ENCODE data around the gene PAX8. TPM values are rescaled to one million over a fixed set of nuclear protein-coding genes. Genes with fewer than 3 reads are reported as not detected.

The PAX8 gene
- total and polyA plus RNA-seq, 12 donors: 0.08 to 2.0 (median 0.41) TPM; not detected in 3

DNA sequence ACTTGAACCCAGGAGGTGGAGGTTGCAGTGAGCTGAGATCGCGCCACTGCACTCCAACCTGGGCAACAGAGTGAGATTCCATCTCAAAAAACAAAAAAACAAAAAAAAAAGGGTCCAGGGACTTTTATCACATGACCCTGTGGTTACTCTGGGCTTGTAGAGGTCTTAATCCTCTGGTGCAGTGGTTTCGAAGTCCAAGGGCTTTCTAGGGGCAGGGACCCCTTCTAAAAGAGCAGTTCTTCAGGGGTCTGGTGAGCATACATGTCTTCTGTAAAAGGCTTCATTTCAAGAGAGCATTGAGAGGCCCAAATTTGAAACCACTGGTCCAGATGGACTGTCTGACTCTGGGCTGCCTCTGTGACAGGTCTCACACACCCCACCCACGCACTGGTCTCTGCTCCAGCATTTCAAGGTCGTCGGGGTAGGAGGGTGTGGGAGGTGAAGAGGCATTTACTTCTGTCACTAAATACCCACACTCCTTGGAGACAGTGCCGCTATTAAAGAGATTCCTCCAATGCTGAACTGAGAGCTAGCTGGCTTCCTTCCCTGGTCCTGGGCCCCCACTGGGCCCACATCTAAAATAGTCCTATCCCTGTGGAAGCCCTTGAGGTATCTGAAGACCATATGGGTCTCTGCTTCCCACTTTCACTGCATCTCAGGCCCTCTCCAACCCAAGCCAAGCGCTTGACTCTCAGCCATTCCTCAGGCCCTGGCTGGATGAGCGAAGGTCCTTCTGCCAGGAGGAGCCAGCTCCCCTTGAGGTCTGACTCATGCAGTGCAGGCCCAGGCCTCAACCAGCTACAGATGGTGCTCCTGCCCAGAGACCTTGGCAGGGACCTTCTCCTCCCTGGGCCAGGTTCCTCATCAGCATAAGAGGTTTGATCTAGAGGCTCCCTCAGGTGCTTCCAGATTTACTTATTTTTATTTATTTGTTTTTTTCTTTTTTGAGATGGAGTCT lies 44.8 kb downstream of the PAX8 start:
- intact Hi-C loops (cut with DNase I): no loop called here
- Histone ChIP-seq H3K36me3 (no peaks in the 10 kb centered on the region), H3K27me3 (no peaks in the 10 kb centered on the region), H3K4me1 (peaks cover 0 to 42% (median 15%) of the 10 kb centered on the region in 9 donors), H3K4me3 (no peak overlapping the region), H3K27ac (peak overlapping the region in 1 of 10 donors; percentile 40), H3K9me3 (no peaks in the 10 kb centered on the region)
- WGBS, 2 donors: 77 to 83% methylated on average over 9 of the region's 9 CpGs
- TF ChIP-seq, protein P1, sequence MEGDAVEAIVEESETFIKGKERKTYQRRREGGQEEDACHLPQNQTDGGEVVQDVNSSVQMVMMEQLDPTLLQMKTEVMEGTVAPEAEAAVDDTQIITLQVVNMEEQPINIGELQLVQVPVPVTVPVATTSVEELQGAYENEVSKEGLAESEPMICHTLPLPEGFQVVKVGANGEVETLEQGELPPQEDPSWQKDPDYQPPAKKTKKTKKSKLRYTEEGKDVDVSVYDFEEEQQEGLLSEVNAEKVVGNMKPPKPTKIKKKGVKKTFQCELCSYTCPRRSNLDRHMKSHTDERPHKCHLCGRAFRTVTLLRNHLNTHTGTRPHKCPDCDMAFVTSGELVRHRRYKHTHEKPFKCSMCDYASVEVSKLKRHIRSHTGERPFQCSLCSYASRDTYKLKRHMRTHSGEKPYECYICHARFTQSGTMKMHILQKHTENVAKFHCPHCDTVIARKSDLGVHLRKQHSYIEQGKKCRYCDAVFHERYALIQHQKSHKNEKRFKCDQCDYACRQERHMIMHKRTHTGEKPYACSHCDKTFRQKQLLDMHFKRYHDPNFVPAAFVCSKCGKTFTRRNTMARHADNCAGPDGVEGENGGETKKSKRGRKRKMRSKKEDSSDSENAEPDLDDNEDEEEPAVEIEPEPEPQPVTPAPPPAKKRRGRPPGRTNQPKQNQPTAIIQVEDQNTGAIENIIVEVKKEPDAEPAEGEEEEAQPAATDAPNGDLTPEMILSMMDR (IDR thresholded peaks at IDR 0.05): peak in 4 of 9 donors; percentile 12 to 37 (median 18)
- peak in 3 of 8 donors; percentile 21 to 76 (median 36) for ATAC-seq
- DNase-seq: no peak

DNA sequence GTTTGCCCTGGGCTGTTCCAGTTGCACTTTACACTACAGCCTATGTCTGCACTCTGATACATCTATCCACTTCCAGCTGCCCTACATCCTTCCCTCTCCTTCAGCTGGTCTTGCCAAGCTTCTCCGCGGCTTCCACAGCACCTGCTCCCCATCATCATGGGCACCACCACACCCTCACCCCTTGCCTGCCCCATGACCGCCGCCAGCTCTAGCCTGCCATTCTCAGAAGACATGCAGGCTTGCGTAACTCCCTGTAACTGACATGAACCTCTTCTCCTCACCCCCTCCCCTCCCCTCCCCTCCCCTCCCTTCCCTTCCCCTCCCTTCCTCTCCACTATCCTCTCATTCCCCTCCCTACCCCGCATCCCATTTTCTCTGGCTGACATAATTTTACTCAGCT lies 46.0 kb downstream of the PAX8 start:
- ATAC-seq (no peak), DNase-seq (no peak)
- Histone ChIP-seq H3K4me3 (no peak overlapping the region), H3K27ac (no peak overlapping the region), H3K36me3 (no peaks in the 10 kb centered on the region), H3K9me3 (no peaks in the 10 kb centered on the region), H3K4me1 (peaks cover 0 to 35% (median 15%) of the 10 kb centered on the region in 9 donors), H3K27me3 (no peaks in the 10 kb centered on the region)
- TF ChIP-seq, protein P1 (IDR thresholded peaks at IDR 0.05): no peak
- 72 to 77% methylated on average over 6 of the region's 6 CpGs for WGBS, 2 donors
- intact Hi-C loops (cut with DNase I): no loop called here

- H3K4me3 ChIP-seq: no peak overlapping the region
- H3K9me3 ChIP-seq: no peaks in the 10 kb centered on the region
- no peak for DNase-seq
- no peak for ATAC-seq
- peaks cover 0 to 35% (median 12%) of the 10 kb centered on the region in 9 donors for H3K4me1 ChIP-seq
- TF ChIP-seq, protein P1 (IDR thresholded peaks at IDR 0.05): no peak
- 83 to 87% methylated on average over 3 of the region's 3 CpGs for WGBS, 2 donors
- no peak overlapping the region for H3K27ac ChIP-seq
- H3K36me3 ChIP-seq: no peaks in the 10 kb centered on the region
- H3K27me3 ChIP-seq: no peaks in the 10 kb centered on the region
- intact Hi-C loops (cut with DNase I): no loop called here
Observed at GRCh38 chr2:113232123-113232522, 46.6 kb downstream of the PAX8 start.

DNA sequence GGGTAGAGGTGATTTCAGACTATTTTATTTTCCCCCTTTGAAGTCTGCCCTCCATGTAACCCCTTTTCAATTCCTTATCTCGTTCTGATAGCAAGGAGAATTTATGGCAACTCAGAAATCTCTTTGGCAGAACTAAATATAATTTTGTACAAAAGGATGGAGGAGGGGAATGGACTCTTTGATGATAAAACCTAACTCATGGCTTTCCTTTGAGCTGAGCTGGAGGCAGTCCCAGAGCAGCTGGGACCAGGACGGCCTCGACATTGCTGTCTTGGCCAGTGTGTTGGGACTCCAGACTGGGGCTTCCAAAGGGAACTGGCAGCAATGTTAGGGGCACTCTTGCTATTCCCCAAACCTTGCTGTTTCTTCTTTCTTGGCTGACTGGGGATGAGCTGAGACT lies 47.7 kb downstream of the PAX8 start:
- Histone ChIP-seq H3K27ac (peak overlapping the region in 3 of 10 donors; percentile 12 to 69 (median 17)), H3K36me3 (no peaks in the 10 kb centered on the region), H3K4me1 (peaks cover 0 to 35% (median 6%) of the 10 kb centered on the region in 9 donors), H3K9me3 (no peaks in the 10 kb centered on the region), H3K4me3 (no peak overlapping the region), H3K27me3 (no peaks in the 10 kb centered on the region)
- ATAC-seq: peak in 3 of 8 donors; percentile 34 to 61 (median 52)
- TF ChIP-seq, protein P1 (IDR thresholded peaks at IDR 0.05): no peak
- intact Hi-C loops (cut with DNase I): no loop called here
- WGBS, 2 donors: 22 to 28% methylated on average over 3 of the region's 3 CpGs
- DNase-seq: no peak
